ENCODE data around the gene PLCB3.

DNA sequence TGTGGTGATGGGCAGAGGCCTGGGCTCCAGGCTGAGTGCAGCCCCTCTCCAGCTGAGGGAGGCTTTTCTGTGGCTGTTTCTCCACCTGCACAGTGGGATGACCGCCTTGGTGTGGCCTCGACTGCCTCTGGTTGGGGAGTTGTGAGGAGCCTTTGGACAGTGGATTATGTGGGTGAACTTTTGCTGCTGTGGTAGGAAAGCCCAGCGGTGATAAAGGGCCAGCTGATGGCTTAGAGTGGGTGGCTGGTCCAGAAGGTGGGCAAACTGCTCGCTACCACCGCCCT is 52.6 kb downstream of the PLCB3 start:
- TF ChIP-seq ARNT (IDR thresholded peaks at IDR 0.05) (no peak), SP1 (IDR thresholded peaks at IDR 0.05) (no peak), SUZ12 (IDR thresholded peaks at IDR 0.05) (no peak), NFRKB (IDR thresholded peaks at IDR 0.05) (no peak), BHLHE40 (IDR thresholded peaks at IDR 0.05; ENCODE audit: borderline replicate concordance) (no peak), L3MBTL2 (conservative IDR thresholded peaks at IDR 0.05) (no peak), HDGF (IDR thresholded peaks at IDR 0.05; ENCODE audit: borderline replicate concordance) (no peak), FOXA1 (IDR thresholded peaks at IDR 0.05) (no peak), TARDBP (IDR thresholded peaks at IDR 0.05) (no peak)
- TF ChIP-seq, protein P1, sequence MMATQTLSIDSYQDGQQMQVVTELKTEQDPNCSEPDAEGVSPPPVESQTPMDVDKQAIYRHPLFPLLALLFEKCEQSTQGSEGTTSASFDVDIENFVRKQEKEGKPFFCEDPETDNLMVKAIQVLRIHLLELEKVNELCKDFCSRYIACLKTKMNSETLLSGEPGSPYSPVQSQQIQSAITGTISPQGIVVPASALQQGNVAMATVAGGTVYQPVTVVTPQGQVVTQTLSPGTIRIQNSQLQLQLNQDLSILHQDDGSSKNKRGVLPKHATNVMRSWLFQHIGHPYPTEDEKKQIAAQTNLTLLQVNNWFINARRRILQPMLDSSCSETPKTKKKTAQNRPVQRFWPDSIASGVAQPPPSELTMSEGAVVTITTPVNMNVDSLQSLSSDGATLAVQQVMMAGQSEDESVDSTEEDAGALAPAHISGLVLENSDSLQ (IDR thresholded peaks at IDR 0.05), result no peak
